Esophagus (tissue), 2 donors: ENCODE measurements around the gene MMD2. TPM values are rescaled to one million over a fixed set of nuclear protein-coding genes. Genes with fewer than 3 reads are reported as not detected.

Experiments used
- H3K27ac ChIP-seq, 2 donors: one replicate each; pipeline ENCODE4 v1.5.1; 2013; ENCODE audit warnings: low read depth in 2 of 2, mild to moderate bottlenecking in 2 of 2, inconsistent platforms in 1 of 2, low read length in 1 of 2, moderate library complexity in 1 of 2
- H3K27me3 ChIP-seq, 2 donors: one replicate each; pipeline ENCODE4 v1.6.1; 2013; ENCODE audit warnings: low read length in 2 of 2, control low read depth in 1 of 2, mild to moderate bottlenecking in 1 of 2; ENCODE audit not compliant: insufficient read depth in 2 of 2, control insufficient read depth in 1 of 2
- H3K36me3 ChIP-seq, 2 donors: one replicate each; pipeline ENCODE4 v1.6.1; 2013; ENCODE audit warnings: low read length in 1 of 2; ENCODE audit not compliant: control insufficient read depth in 2 of 2, insufficient read depth in 2 of 2
- H3K4me1 ChIP-seq, 2 donors: one replicate each; pipeline ENCODE4 v1.6.1; 2013; ENCODE audit warnings: low read length in 1 of 2; ENCODE audit not compliant: control insufficient read depth in 2 of 2, insufficient read depth in 2 of 2
- H3K4me3 ChIP-seq, 2 donors: one replicate each; pipeline ENCODE4 v1.5.1; 2013; ENCODE audit warnings: low read length in 2 of 2, mild to moderate bottlenecking in 2 of 2, low read depth in 1 of 2, moderate library complexity in 1 of 2
- H3K9me3 ChIP-seq, 2 donors: one replicate each; pipeline ENCODE4 v1.6.1; 2013; ENCODE audit warnings: mild to moderate bottlenecking in 2 of 2, low read depth in 1 of 2, low read length in 1 of 2, moderate library complexity in 1 of 2; ENCODE audit not compliant: control insufficient read depth in 2 of 2, insufficient read depth in 1 of 2
- WGBS, 2 donors: extraction: QIAGEN DNeasy Blood & Tissue Kit; methylation state at CpG; one replicate each; pipeline ENCODE4 v1.1.7; 2013; 5-methylcytosine and 5-hydroxymethylcytosine counted together
- polyA plus RNA-seq, 2 donors: library from polyadenylated mRNA; stranded (reverse); fragments of 200-250 nt; gene quantifications; one replicate each; pipeline ENCODE4 v1.2.3, GENCODE V29; 2013
- donor health status: healthy with polysubstance abuse.
- donor health status: Bipolar disorder and iron deficiency.

MMD2 gene
- polyA plus RNA-seq, 2 donors = not detected

- H3K9me3 ChIP-seq = peaks cover 0 to 2% of the 10 kb centered on the region in 2 donors
- WGBS, 2 donors = 48 to 67% methylated on average over 1 of the region's 1 CpG
- no peak overlapping the region for H3K27ac ChIP-seq
- peaks cover 5 to 9% of the 10 kb centered on the region in 2 donors for H3K4me1 ChIP-seq
- H3K27me3 ChIP-seq = peaks cover 0 to 8% of the 10 kb centered on the region in 2 donors
- no peak overlapping the region for H3K4me3 ChIP-seq
- H3K36me3 ChIP-seq = no peaks in the 10 kb centered on the region
Observed at GRCh38 chr7:4886671-4887070, 72.3 kb downstream of the MMD2 start.

GRCh38 chr7:4885317-4885807, 73.6 kb downstream of the MMD2 start:
- peaks cover 0 to 2% of the 10 kb centered on the region in 2 donors for H3K9me3 ChIP-seq
- 90 to 91% methylated on average over 7 of the region's 7 CpGs for WGBS, 2 donors
- H3K4me1 ChIP-seq = peaks cover 5 to 9% of the 10 kb centered on the region in 2 donors
- H3K36me3 ChIP-seq = no peaks in the 10 kb centered on the region
- H3K27ac ChIP-seq = no peak overlapping the region
- H3K27me3 ChIP-seq = peaks cover 0 to 8% of the 10 kb centered on the region in 2 donors
- no peak overlapping the region for H3K4me3 ChIP-seq

GRCh38 chr7:4884164-4884563, 74.8 kb downstream of the MMD2 start:
- WGBS, 2 donors = 76 to 79% methylated on average over 10 of the region's 10 CpGs
- Histone ChIP-seq H3K4me1 (peaks cover 5 to 13% of the 10 kb centered on the region in 2 donors), H3K36me3 (no peaks in the 10 kb centered on the region), H3K27ac (no peak overlapping the region), H3K9me3 (peaks cover 0 to 2% of the 10 kb centered on the region in 2 donors), H3K4me3 (no peak overlapping the region), H3K27me3 (peaks cover 0 to 8% of the 10 kb centered on the region in 2 donors)

GRCh38 chr7:4883372-4884144, 75.4 kb downstream of the MMD2 start, which contains the start of gene RADIL:
TSS of gene RADIL (minus strand) at chr7:4883716. CDS start at chr7:4878139, 5,577 bp downstream.
- Histone ChIP-seq H3K4me3 (peak within 1 kb of the TSS; percentile 37 to 47), H3K27me3 (peaks cover 0 to 8% of the 10 kb centered on the region in 2 donors), H3K36me3 (no peaks in the 10 kb centered on the region), H3K4me1 (peaks cover 5 to 13% of the 10 kb centered on the region in 2 donors), H3K27ac (peak within 1 kb of the TSS; percentile 72 to 85), H3K9me3 (peaks cover 0 to 2% of the 10 kb centered on the region in 2 donors)
- 5% methylated on average over 68 to 72 of the region's 72 CpGs for WGBS, 2 donors

GRCh38 chr7:4883033-4883371, 76.0 kb downstream of the MMD2 start:
- 3 to 5% methylated on average over 25 to 36 of the region's 36 CpGs for WGBS, 2 donors
- H3K27me3 ChIP-seq = peaks cover 0 to 8% of the 10 kb centered on the region in 2 donors
- H3K4me1 ChIP-seq = peaks cover 5 to 13% of the 10 kb centered on the region in 2 donors
- peak overlapping the region; percentile 72 to 85 for H3K27ac ChIP-seq
- H3K4me3 ChIP-seq = peak overlapping the region; percentile 37 to 47
- no peaks in the 10 kb centered on the region for H3K36me3 ChIP-seq
- H3K9me3 ChIP-seq = peaks cover 0 to 2% of the 10 kb centered on the region in 2 donors

- Histone ChIP-seq H3K9me3 (peaks cover 0 to 2% of the 10 kb centered on the region in 2 donors), H3K27me3 (peaks cover 0 to 8% of the 10 kb centered on the region in 2 donors), H3K4me3 (peak overlapping the region in 1 of 2 donors; percentile 37), H3K36me3 (no peaks in the 10 kb centered on the region), H3K4me1 (peaks cover 5 to 13% of the 10 kb centered on the region in 2 donors), H3K27ac (peak overlapping the region; percentile 72 to 85)
- WGBS, 2 donors = 8 to 14% methylated on average over 35 of the region's 35 CpGs
Observed at GRCh38 chr7:4882169-4883032, 76.6 kb downstream of the MMD2 start.

- peaks cover 0 to 2% of the 10 kb centered on the region in 2 donors for H3K9me3 ChIP-seq
- 66 to 69% methylated on average over 10 of the region's 10 CpGs for WGBS, 2 donors
- peaks cover 5 to 13% of the 10 kb centered on the region in 2 donors for H3K4me1 ChIP-seq
- H3K27ac ChIP-seq = no peak overlapping the region
- H3K27me3 ChIP-seq = peaks cover 0 to 8% of the 10 kb centered on the region in 2 donors
- H3K36me3 ChIP-seq = peaks cover 0 to 2% of the 10 kb centered on the region in 2 donors
- H3K4me3 ChIP-seq = no peak overlapping the region
Observed at GRCh38 chr7:4880218-4880617, 78.8 kb downstream of the MMD2 start.

- Histone ChIP-seq H3K36me3 (peaks cover 0 to 2% of the 10 kb centered on the region in 2 donors), H3K4me1 (peaks cover 5 to 13% of the 10 kb centered on the region in 2 donors), H3K27me3 (peaks cover 0 to 8% of the 10 kb centered on the region in 2 donors), H3K4me3 (no peak overlapping the region), H3K9me3 (peaks cover 0 to 2% of the 10 kb centered on the region in 2 donors), H3K27ac (no peak overlapping the region)
- 79 to 80% methylated on average over 27 of the region's 27 CpGs for WGBS, 2 donors
Observed at GRCh38 chr7:4879396-4880081, 79.4 kb downstream of the MMD2 start.
